Measurements from ENCODE around the gene ASNS. TPM values are rescaled to one million over a fixed set of nuclear protein-coding genes. Genes with fewer than 3 reads are reported as not detected.
A peak's percentile ranks its signal among the peaks of the same experiment; 100 is the strongest.

ASNS gene
- polyA plus RNA-seq, 1 experiment, result 73.4 TPM

DNA sequence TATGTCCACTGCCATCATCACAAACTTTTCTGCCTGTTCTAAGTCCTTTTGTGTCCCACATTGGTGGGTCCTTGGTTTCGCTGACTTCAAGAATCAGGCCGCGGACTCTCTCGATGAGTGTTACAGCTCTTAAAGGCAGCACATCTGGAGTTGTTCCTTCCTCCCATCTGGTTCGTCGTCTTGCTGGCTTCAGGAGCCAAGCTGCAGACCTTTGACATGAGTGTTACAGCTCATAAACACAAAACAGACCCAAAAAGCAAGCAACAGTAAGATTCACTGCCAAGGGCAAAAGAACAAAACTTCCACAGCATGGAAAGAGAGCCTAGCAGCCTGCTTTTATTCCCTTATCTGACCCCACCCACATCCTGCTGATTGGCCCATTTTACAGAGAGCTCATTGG lies 30.2 kb downstream of the ASNS start:
- H3K4me3 ChIP-seq (ENCODE audit: low read depth, low read length), result no peak overlapping the region
- DNase-seq (ENCODE audit: low read depth), result no peak
- POLR2A ChIA-PET, result no interaction called here
- H3K36me3 ChIP-seq (ENCODE audit: control insufficient read depth, insufficient read depth, low read length), result no peaks in the 10 kb centered on the region
- TF ChIP-seq CTCF (IDR thresholded peaks at IDR 0.05; ENCODE audit: insufficient read depth, low read depth, low read length), result no peak
- no peaks in the 10 kb centered on the region; the same call in 1 of the 2 replicates for H3K27me3 ChIP-seq (ENCODE audit: control insufficient read depth, insufficient read depth, low read length)
- CTCF ChIA-PET, result interaction anchor here (0.9 to 1.7 kb wide), 4 partner anchors 9 to 737 kb away, joined by 3 to 4 read pairs (median 4); no protein-coding TSS in a partner anchor

DNA sequence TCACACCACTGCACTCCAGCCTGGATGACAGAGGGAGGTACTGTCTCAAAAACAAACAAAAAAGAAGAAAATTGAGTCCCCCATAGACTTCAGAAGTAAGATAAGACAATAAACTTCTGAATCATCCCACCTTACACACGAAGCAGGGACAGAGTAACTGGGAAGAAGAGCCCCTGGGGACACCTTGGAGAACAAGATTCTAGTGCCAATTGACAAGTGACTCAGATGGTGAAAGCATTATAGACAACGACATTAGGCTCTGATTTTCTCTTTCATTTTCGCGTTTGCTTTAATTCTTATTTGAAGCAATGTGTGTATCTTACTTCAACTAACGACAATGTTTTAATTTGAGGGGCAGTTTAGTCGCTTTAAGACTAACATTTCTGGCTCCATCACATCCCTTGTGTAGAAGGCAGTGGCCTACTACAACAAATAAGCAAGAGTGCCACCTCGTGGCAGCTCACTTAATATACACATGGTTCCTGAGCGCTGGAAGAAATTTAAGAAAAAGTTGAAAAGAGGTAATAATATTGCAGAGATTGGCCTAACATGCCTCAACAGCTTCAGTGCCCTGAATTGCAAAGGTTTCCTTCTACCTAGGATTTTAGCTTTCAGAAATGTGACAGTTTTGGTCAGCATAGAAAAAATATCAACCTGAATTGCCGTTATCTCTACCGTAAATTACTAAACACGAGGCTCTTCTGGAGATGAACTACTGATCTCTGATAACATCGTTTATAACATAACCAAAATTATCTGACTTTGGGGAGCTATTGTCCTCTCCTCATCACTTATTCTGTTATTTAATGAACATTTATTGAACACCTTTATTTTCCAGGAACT lies 36.7 kb downstream of the ASNS start:
- Histone ChIP-seq H3K4me3 (ENCODE audit: low read depth, low read length) (no peak overlapping the region), H3K36me3 (ENCODE audit: control insufficient read depth, insufficient read depth, low read length) (no peaks in the 10 kb centered on the region), H3K27me3 (ENCODE audit: control insufficient read depth, insufficient read depth, low read length) (no peaks in the 10 kb centered on the region; the same call in 1 of the 2 replicates)
- POLR2A ChIA-PET, result no interaction called here
- CTCF ChIA-PET, result interaction anchor here (0.6 to 4.6 kb wide), 21 partner anchors 9 to 1920 kb away, joined by 3 to 29 read pairs (median 4); no protein-coding TSS in a partner anchor
- DNase-seq (ENCODE audit: low read depth), result no peak
- peak; percentile 63 for TF ChIP-seq CTCF (IDR thresholded peaks at IDR 0.05; ENCODE audit: insufficient read depth, low read depth, low read length)

DNA sequence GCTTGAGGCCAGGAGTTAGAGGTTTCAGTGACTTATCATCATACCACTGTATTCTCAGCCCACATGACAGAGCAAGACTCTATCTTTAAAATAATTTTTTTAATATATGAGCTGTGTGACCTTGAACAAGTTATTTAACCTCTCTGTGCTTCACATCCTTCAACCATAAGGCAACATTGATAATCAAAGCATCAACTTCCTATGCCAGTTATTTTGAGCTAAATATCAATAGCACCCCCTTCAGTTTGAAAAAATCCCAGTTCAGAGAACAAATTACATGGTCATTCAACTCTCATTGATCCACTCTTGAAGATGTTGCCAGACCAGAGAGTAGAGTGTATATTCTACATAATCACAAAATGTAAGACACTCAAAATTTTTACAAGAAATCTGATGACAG lies 53.0 kb downstream of the ASNS start:
- no peak for TF ChIP-seq CTCF (IDR thresholded peaks at IDR 0.05; ENCODE audit: insufficient read depth, low read depth, low read length)
- ChIA-PET POLR2A (no interaction called here), CTCF (interaction anchor here (1.4 kb wide), 1 partner anchor 17 kb away, joined by 3 read pairs; no protein-coding TSS in a partner anchor)
- Histone ChIP-seq H3K27me3 (ENCODE audit: control insufficient read depth, insufficient read depth, low read length) (no peaks in the 10 kb centered on the region), H3K36me3 (ENCODE audit: control insufficient read depth, insufficient read depth, low read length) (no peaks in the 10 kb centered on the region), H3K4me3 (ENCODE audit: low read depth, low read length) (no peak overlapping the region)
- DNase-seq (ENCODE audit: low read depth), result no peak

- ChIA-PET CTCF (interaction anchor here (1.4 kb wide), 1 partner anchor 18 kb away, joined by 3 read pairs; no protein-coding TSS in a partner anchor), POLR2A (no interaction called here)
- no peaks in the 10 kb centered on the region for H3K36me3 ChIP-seq (ENCODE audit: control insufficient read depth, insufficient read depth, low read length)
- DNase-seq (ENCODE audit: low read depth), result no peak
- H3K4me3 ChIP-seq (ENCODE audit: low read depth, low read length), result no peak overlapping the region
- TF ChIP-seq CTCF (IDR thresholded peaks at IDR 0.05; ENCODE audit: insufficient read depth, low read depth, low read length), result no peak
- H3K27me3 ChIP-seq (ENCODE audit: control insufficient read depth, insufficient read depth, low read length), result no peaks in the 10 kb centered on the region
These were observed 54.0 kb downstream of the ASNS start for GRCh38 chr7:97818066-97818663.

Small RNAs within 50 kb of the gene (small RNA-seq; reads per million reads assigned to genes)
- gene AC005326.1 (ENCODE audit: insufficient read length, low read depth, low replicate concordance) (not detected), gene AC079781.2 (ENCODE audit: insufficient read length, low read depth, low replicate concordance) (not detected), gene SNRPCP9 (ENCODE audit: insufficient read length, low read depth, low replicate concordance) (not detected)

Other genes with a start within 250 kb of the ASNS start
- not detected in 2 replicates for gene TAC1, start 140.3 kb downstream of the ASNS start, polyA plus RNA-seq (2011; rRNA removed)
- not detected in 2 replicates for gene OCM2, start 117.8 kb upstream of the ASNS start, polyA plus RNA-seq (2011; rRNA removed)
- gene LMTK2, start 234.5 kb upstream of the ASNS start, polyA plus RNA-seq (2011; rRNA removed), result 3.0 and 3.8 TPM in 2 replicates